Endothelial cell of umbilical vein (primary cell): ENCODE measurements around the gene R3HDM1. TPM values are rescaled to one million over a fixed set of nuclear protein-coding genes. Genes with fewer than 3 reads are reported as not detected.
A peak's percentile ranks its signal among the peaks of the same experiment; 100 is the strongest.

Source experiments
- BruUV-seq: library from RNA; stranded (reverse); fragments of 400-500 nt; replicated peaks from 2 replicates; lab custom pipeline; 2021; lab: Mats Ljungman, UMichigan
- CTCF ChIA-PET: fragments of 300-600, 350-600 bp; sonication (Branson Sonifier 250); formaldehyde crosslinking; loops from one replicate; lab custom pipeline; 2021; ENCODE audit warnings: antibody characterized with exemption, inconsistent platforms; lab: Charles Lee
- POLR2A ChIA-PET: fragments of 300-600, 350-600 bp; sonication (Branson Sonifier 250); formaldehyde crosslinking; loops from one replicate; lab custom pipeline; 2021; ENCODE audit warnings: antibody characterized with exemption, inconsistent platforms; lab: Charles Lee
- DNase-seq: peaks from one replicate; pipeline ENCODE4 v3.0.0-alpha.2; 2011; ENCODE audit warnings: low read depth, low spot score
- FAIRE-seq: peaks from 2 replicates; lab custom pipeline; 2011; peaks lifted over from hg19 to GRCh38; lab: Jason Lieb, UNC
- H2AFZ ChIP-seq: 2 replicates; pipeline ENCODE4 v1.6.0; 2012; ENCODE audit warnings: low read depth, low read length, control low read depth, inconsistent platforms
- H3K27ac ChIP-seq: 2 replicates; pipeline ENCODE4 v1.5.1; 2011; ENCODE audit warnings: low read depth, mild to moderate bottlenecking, control low read depth, low read length, moderate library complexity; ENCODE audit not compliant: insufficient read depth
- H3K27me3 ChIP-seq, 2 experiments: 2 replicates each; pipeline versions ENCODE4 v1.6.0 to v1.6.1; 2011; ENCODE audit warnings: low read length in 2 of 2, mixed read lengths in 1 of 2; ENCODE audit not compliant: control insufficient read depth in 2 of 2, insufficient read depth in 2 of 2
- H3K36me3 ChIP-seq, 2 experiments: 2 replicates in 1 of 2; 3 replicates in 1 of 2; pipeline ENCODE4 v1.5.1; 2011; ENCODE audit warnings: low read length in 2 of 2, mild to moderate bottlenecking in 1 of 2, moderate library complexity in 1 of 2; ENCODE audit not compliant: control insufficient read depth in 2 of 2, insufficient read depth in 2 of 2; ENCODE audit errors: extremely low read depth in 1 of 2
- H3K4me1 ChIP-seq: 3 replicates; pipeline ENCODE4 v1.5.1; 2011; ENCODE audit warnings: mild to moderate bottlenecking, low read length; ENCODE audit not compliant: control insufficient read depth, insufficient read depth; ENCODE audit errors: extremely low read depth
- H3K4me2 ChIP-seq: 2 replicates; pipeline ENCODE4 v1.6.1; 2011; ENCODE audit warnings: low read length, control low read depth, mixed read lengths; ENCODE audit not compliant: insufficient read depth
- H3K4me3 ChIP-seq, 3 experiments: fragments of 200-600 bp in 1 of 3; sonication (generic), shearing (Covaris generic) in 1 of 3; replicated peaks in 1 of 3; 2 replicates each; pipeline ENCODE4 v1.5.1; 2011 to 2016; ENCODE audit warnings: control low read depth in 3 of 3, low read length in 3 of 3, mild to moderate bottlenecking in 2 of 3, inconsistent platforms in 1 of 3, low read depth in 1 of 3, moderate library complexity in 1 of 3; ENCODE audit not compliant: insufficient read depth in 1 of 3
- H3K79me2 ChIP-seq: 2 replicates; pipeline ENCODE4 v1.6.0; 2012; ENCODE audit warnings: low read length, inconsistent platforms; ENCODE audit not compliant: control insufficient read depth, insufficient read depth
- H3K9ac ChIP-seq: replicated peaks from 2 replicates; pipeline ENCODE3; 2011; ENCODE audit warnings: low read length, control low read depth; ENCODE audit not compliant: insufficient read depth; ENCODE audit errors: extremely low read depth
- H3K9me1 ChIP-seq: replicated peaks from 3 replicates; pipeline ENCODE4 v1.6.0; 2011; ENCODE audit warnings: mild to moderate bottlenecking, low read length; ENCODE audit not compliant: control insufficient read depth, insufficient read depth; ENCODE audit errors: extremely low read depth
- H3K9me3 ChIP-seq: replicated peaks from 2 replicates; pipeline ENCODE4 v1.5.1; 2012; ENCODE audit warnings: low read length, inconsistent platforms; ENCODE audit not compliant: control insufficient read depth, insufficient read depth
- H4K20me1 ChIP-seq: replicated peaks from 2 replicates; pipeline ENCODE3; 2011; ENCODE audit warnings: mild to moderate bottlenecking, low read length; ENCODE audit not compliant: control insufficient read depth, insufficient read depth; ENCODE audit errors: extremely low read depth
- CTCF ChIP-seq, 2 donors: IDR thresholded peaks; 1 replicate in 1 of 2; 2 replicates in 1 of 2; pipeline ENCODE4 v1.5.1; 2011; ENCODE audit warnings: low read length in 2 of 2, mild to moderate bottlenecking in 2 of 2, moderate library complexity in 2 of 2, control low read depth in 1 of 2, inconsistent platforms in 1 of 2, low read depth in 1 of 2; ENCODE audit not compliant: insufficient read depth in 1 of 2; ENCODE audit errors: extremely low read depth in 1 of 2
- EZH2 ChIP-seq: IDR thresholded peaks from 2 replicates; pipeline ENCODE4 v1.6.1; 2012; ENCODE audit warnings: borderline replicate concordance, low read depth, mild to moderate bottlenecking, moderate library complexity, low read length, inconsistent platforms; ENCODE audit not compliant: severe bottlenecking
- FOS ChIP-seq: IDR thresholded peaks from 2 replicates; pipeline ENCODE4 v1.6.1; 2011; ENCODE audit warnings: mild to moderate bottlenecking, low read length, moderate library complexity, borderline replicate concordance; ENCODE audit not compliant: insufficient read depth
- GATA2 ChIP-seq: IDR thresholded peaks from 2 replicates; pipeline ENCODE4 v1.7.0; 2011; ENCODE audit warnings: low read depth, mild to moderate bottlenecking, moderate library complexity, mixed read lengths, low read length; ENCODE audit not compliant: insufficient read length, insufficient read depth
- JUN ChIP-seq: IDR thresholded peaks from 2 replicates; pipeline ENCODE4 v1.6.1; 2011; ENCODE audit warnings: borderline replicate concordance, low read depth; ENCODE audit not compliant: insufficient read length, insufficient read depth
- MAX ChIP-seq: IDR thresholded peaks from 2 replicates; pipeline ENCODE4 v1.6.1; 2011; ENCODE audit not compliant: insufficient read depth, insufficient read length
- MYC ChIP-seq: IDR thresholded peaks from one replicate; pipeline ENCODE4 v1.6.1; 2011; ENCODE audit warnings: mild to moderate bottlenecking, low read depth, low read length
- POLR2A ChIP-seq: IDR thresholded peaks from 2 replicates; pipeline ENCODE4 v1.6.1; 2012; ENCODE audit warnings: low read depth, mild to moderate bottlenecking, control low read depth, low read length
- POLR2AphosphoS5 ChIP-seq: IDR thresholded peaks from 2 replicates; pipeline ENCODE4 v1.6.1; 2012; ENCODE audit warnings: low read depth, mild to moderate bottlenecking, control low read depth, low read length, moderate library complexity; ENCODE audit not compliant: insufficient read depth
- dilution Hi-C: fragments of 300-500 bp; cut with MboI; formaldehyde crosslinking; loops from one replicate; pipeline ENCODE4 v1.15.0; 2019; ENCODE audit warnings: low sequenced_read_pairs; ENCODE audit not compliant: extremely low pct_ligation_motif_present
- intact Hi-C: fragments of 100-400 bp; cut with micrococcal nuclease; formaldehyde crosslinking; loops from one replicate; pipeline ENCODE4 v1.10.0; 2022
- polyA plus RNA-seq, 4 experiments: library from polyadenylated mRNA; depleted of rRNA in 3 of 4; stranded (reverse) in 3 of 4; unstranded in 1 of 4; fragments of >200 nt; gene quantifications; 2 replicates each; pipeline versions ENCODE4 v1.2.1 to v1.2.3, GENCODE V29; 2011 to 2012; ENCODE audit warnings: missing spikeins in 1 of 4
- total RNA-seq: library from RNA; stranded (reverse); gene quantifications from 2 replicates; pipeline ENCODE4 v1.2.3, GENCODE V29; 2021

R3HDM1 gene
- total and polyA plus RNA-seq, 2 donors (not counting 3 experiments of a cell fraction or from before 2014, with no cell fraction given) = 36.6 to 61.8 TPM

GRCh38 chr2:135563793-135564192 lies 32.5 kb downstream of the R3HDM1 start:
- H3K27ac ChIP-seq = no peak overlapping the region
- intact Hi-C loops (no loop called here), dilution Hi-C loops (no loop called here)
- ChIA-PET POLR2A (no interaction called here), CTCF (no interaction called here)
- TF ChIP-seq CTCF (IDR thresholded peaks at IDR 0.05; ENCODE audit: extremely low read depth in 1 of 2, insufficient read depth in 1 of 2, low read depth in 1 of 2, low read length in 2 of 2) (no peak), FOS (peak; percentile 21)
- H3K4me1 ChIP-seq = no peaks in the 10 kb centered on the region
- no peaks in the 10 kb centered on the region for H3K9me1 ChIP-seq
- DNase-seq = peak; percentile 23
- H3K4me2 ChIP-seq = no peak overlapping the region
- no peak overlapping the region for H3K9ac ChIP-seq
- no peak overlapping the region for H3K4me3 ChIP-seq
- BruUV-seq = no TSS peak
- H4K20me1 ChIP-seq = no peaks in the 10 kb centered on the region
- H3K9me3 ChIP-seq = no peaks in the 10 kb centered on the region
- H3K27me3 ChIP-seq = no peaks in the 10 kb centered on the region
- FAIRE-seq = no peak
- H2AFZ ChIP-seq = no peak overlapping the region
- peaks cover 19% of the 10 kb centered on the region for H3K79me2 ChIP-seq
- no peaks in the 10 kb centered on the region for H3K36me3 ChIP-seq

- CTCF ChIA-PET = interaction anchor here (1.7 to 2.1 kb wide), 2 partner anchors 9 to 139 kb away, joined by 5 read pairs; no protein-coding TSS in a partner anchor
- Histone ChIP-seq H3K9me1 (no peaks in the 10 kb centered on the region), H3K36me3 (no peaks in the 10 kb centered on the region), H3K9ac (no peak overlapping the region), H3K27ac (no peak overlapping the region), H3K4me2 (no peak overlapping the region), H4K20me1 (no peaks in the 10 kb centered on the region), H3K4me3 (no peak overlapping the region), H3K27me3 (no peaks in the 10 kb centered on the region), H3K79me2 (no peaks in the 10 kb centered on the region), H3K4me1 (no peaks in the 10 kb centered on the region), H3K9me3 (no peaks in the 10 kb centered on the region), H2AFZ (no peak overlapping the region)
- POLR2A ChIA-PET = no interaction called here
- no TSS peak for BruUV-seq
- intact Hi-C loops = no loop called here
- DNase-seq (no peak), FAIRE-seq (no peak)
- no peak for TF ChIP-seq GATA2
- no peak for TF ChIP-seq JUN
- no peak for TF ChIP-seq MAX
- no peak for TF ChIP-seq CTCF (IDR thresholded peaks at IDR 0.05; ENCODE audit: extremely low read depth in 1 of 2, insufficient read depth in 1 of 2, low read depth in 1 of 2, low read length in 2 of 2)
- TF ChIP-seq MYC = no peak
- TF ChIP-seq POLR2A = no peak
- TF ChIP-seq POLR2AphosphoS5 = no peak
- no peak for TF ChIP-seq EZH2
- TF ChIP-seq FOS = no peak
- dilution Hi-C loops = no loop called here
Observed at GRCh38 chr2:135570884-135571283, 39.6 kb downstream of the R3HDM1 start.
